ENCODE measurements around the gene STBD1. TPM values are rescaled to one million over a fixed set of nuclear protein-coding genes. Genes with fewer than 3 reads are reported as not detected.

STBD1 gene
- polyA plus RNA-seq, 1 of the 3 experiments (the other 2 are of a cell fraction) = 1.6 TPM

GRCh38 chr4:76270244-76271175, 36.0 kb upstream of the STBD1 start:
- DNase-seq = no peak
- H3K4me1 ChIP-seq (ENCODE audit: control insufficient read depth in 1 of 2, insufficient read depth in 2 of 2, low read depth in 1 of 2, low read length in 1 of 2) = no peaks in the 10 kb centered on the region
- no peaks in the 10 kb centered on the region for H3K79me2 ChIP-seq (ENCODE audit: insufficient read depth)
- POLR2A ChIA-PET = no interaction called here
- H2AFZ ChIP-seq (ENCODE audit: low read depth) = no peak overlapping the region
- no peaks in the 10 kb centered on the region for H4K20me1 ChIP-seq (ENCODE audit: insufficient read depth)
- H3K36me3 ChIP-seq (replicated peaks in 1 of 2; ENCODE audit: control insufficient read depth in 1 of 2, insufficient read depth in 2 of 2, low read length in 1 of 2) = no peaks in the 10 kb centered on the region
- TF ChIP-seq, protein P1, sequence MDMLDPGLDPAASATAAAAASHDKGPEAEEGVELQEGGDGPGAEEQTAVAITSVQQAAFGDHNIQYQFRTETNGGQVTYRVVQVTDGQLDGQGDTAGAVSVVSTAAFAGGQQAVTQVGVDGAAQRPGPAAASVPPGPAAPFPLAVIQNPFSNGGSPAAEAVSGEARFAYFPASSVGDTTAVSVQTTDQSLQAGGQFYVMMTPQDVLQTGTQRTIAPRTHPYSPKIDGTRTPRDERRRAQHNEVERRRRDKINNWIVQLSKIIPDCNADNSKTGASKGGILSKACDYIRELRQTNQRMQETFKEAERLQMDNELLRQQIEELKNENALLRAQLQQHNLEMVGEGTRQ (IDR thresholded peaks at IDR 0.05; ENCODE audit: borderline replicate concordance, low read depth, low read length) = no peak
- TF ChIP-seq MXI1 (IDR thresholded peaks at IDR 0.05; ENCODE audit: low read depth, low read length) (no peak), TCF12 (IDR thresholded peaks at IDR 0.05) (no peak), RAD21 (IDR thresholded peaks at IDR 0.05; ENCODE audit: low read length) (no peak), NRF1 (IDR thresholded peaks at IDR 0.05; ENCODE audit: low read depth, low read length) (no peak), GABPA (IDR thresholded peaks at IDR 0.05; ENCODE audit: low read depth) (no peak), SMC3 (IDR thresholded peaks at IDR 0.05; ENCODE audit: low read depth, low read length) (no peak), FOXM1 (IDR thresholded peaks at IDR 0.05; ENCODE audit: low read depth) (no peak), EZH2phosphoT487 (IDR thresholded peaks at IDR 0.05; ENCODE audit: borderline replicate concordance, low read depth) (no peak), MAX (IDR thresholded peaks at IDR 0.05; ENCODE audit: low read depth) (no peak), GATA2 (CRISPR knock-in tag; IDR thresholded peaks at IDR 0.05) (no peak), YY1 (IDR thresholded peaks at IDR 0.05; ENCODE audit: low read depth) (no peak), EP300 (IDR thresholded peaks at IDR 0.05; ENCODE audit: borderline replicate concordance in 1 of 2, low read depth in 1 of 2, low read length in 1 of 2) (no peak), NFIC (IDR thresholded peaks at IDR 0.05; ENCODE audit: borderline replicate concordance) (no peak), RFX5 (IDR thresholded peaks at IDR 0.05; ENCODE audit: low read length) (no peak), CHD2 (IDR thresholded peaks at IDR 0.05; ENCODE audit: low read length, partially characterized antibody) (no peak), MEF2A (IDR thresholded peaks at IDR 0.05; ENCODE audit: borderline replicate concordance, low read depth) (no peak)
- TF ChIP-seq, protein P2, sequence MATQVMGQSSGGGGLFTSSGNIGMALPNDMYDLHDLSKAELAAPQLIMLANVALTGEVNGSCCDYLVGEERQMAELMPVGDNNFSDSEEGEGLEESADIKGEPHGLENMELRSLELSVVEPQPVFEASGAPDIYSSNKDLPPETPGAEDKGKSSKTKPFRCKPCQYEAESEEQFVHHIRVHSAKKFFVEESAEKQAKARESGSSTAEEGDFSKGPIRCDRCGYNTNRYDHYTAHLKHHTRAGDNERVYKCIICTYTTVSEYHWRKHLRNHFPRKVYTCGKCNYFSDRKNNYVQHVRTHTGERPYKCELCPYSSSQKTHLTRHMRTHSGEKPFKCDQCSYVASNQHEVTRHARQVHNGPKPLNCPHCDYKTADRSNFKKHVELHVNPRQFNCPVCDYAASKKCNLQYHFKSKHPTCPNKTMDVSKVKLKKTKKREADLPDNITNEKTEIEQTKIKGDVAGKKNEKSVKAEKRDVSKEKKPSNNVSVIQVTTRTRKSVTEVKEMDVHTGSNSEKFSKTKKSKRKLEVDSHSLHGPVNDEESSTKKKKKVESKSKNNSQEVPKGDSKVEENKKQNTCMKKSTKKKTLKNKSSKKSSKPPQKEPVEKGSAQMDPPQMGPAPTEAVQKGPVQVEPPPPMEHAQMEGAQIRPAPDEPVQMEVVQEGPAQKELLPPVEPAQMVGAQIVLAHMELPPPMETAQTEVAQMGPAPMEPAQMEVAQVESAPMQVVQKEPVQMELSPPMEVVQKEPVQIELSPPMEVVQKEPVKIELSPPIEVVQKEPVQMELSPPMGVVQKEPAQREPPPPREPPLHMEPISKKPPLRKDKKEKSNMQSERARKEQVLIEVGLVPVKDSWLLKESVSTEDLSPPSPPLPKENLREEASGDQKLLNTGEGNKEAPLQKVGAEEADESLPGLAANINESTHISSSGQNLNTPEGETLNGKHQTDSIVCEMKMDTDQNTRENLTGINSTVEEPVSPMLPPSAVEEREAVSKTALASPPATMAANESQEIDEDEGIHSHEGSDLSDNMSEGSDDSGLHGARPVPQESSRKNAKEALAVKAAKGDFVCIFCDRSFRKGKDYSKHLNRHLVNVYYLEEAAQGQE (IDR thresholded peaks at IDR 0.05; ENCODE audit: low read depth, low read length) = no peak
- TF ChIP-seq, protein P3, sequence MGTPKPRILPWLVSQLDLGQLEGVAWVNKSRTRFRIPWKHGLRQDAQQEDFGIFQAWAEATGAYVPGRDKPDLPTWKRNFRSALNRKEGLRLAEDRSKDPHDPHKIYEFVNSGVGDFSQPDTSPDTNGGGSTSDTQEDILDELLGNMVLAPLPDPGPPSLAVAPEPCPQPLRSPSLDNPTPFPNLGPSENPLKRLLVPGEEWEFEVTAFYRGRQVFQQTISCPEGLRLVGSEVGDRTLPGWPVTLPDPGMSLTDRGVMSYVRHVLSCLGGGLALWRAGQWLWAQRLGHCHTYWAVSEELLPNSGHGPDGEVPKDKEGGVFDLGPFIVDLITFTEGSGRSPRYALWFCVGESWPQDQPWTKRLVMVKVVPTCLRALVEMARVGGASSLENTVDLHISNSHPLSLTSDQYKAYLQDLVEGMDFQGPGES (IDR thresholded peaks at IDR 0.05; ENCODE audit: low read depth, low read length) = no peak
- TF ChIP-seq, protein P4, sequence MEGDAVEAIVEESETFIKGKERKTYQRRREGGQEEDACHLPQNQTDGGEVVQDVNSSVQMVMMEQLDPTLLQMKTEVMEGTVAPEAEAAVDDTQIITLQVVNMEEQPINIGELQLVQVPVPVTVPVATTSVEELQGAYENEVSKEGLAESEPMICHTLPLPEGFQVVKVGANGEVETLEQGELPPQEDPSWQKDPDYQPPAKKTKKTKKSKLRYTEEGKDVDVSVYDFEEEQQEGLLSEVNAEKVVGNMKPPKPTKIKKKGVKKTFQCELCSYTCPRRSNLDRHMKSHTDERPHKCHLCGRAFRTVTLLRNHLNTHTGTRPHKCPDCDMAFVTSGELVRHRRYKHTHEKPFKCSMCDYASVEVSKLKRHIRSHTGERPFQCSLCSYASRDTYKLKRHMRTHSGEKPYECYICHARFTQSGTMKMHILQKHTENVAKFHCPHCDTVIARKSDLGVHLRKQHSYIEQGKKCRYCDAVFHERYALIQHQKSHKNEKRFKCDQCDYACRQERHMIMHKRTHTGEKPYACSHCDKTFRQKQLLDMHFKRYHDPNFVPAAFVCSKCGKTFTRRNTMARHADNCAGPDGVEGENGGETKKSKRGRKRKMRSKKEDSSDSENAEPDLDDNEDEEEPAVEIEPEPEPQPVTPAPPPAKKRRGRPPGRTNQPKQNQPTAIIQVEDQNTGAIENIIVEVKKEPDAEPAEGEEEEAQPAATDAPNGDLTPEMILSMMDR (IDR thresholded peaks at IDR 0.05) = no peak
- H3K9me2 ChIP-seq = no peaks in the 10 kb centered on the region
- no peak overlapping the region for H3K9ac ChIP-seq
- no peaks in the 10 kb centered on the region; the same call in 1 of the 2 replicates for H3K27me3 ChIP-seq (ENCODE audit: insufficient read depth)
- CTCF ChIA-PET = interaction anchor here (0.7 to 2.3 kb wide), 3 partner anchors 8 to 108 kb away, joined by 3 to 10 read pairs (median 9); no protein-coding TSS in a partner anchor
- no peak overlapping the region for H3K27ac ChIP-seq (ENCODE audit: low read depth in 2 of 2, low read length in 1 of 2)
- H3K9me3 ChIP-seq = no peaks in the 10 kb centered on the region
- WGBS (ENCODE audit: low lambda C conversion rate) = 76% methylated on average over 9 of the region's 11 CpGs
- no peak overlapping the region for H3K4me2 ChIP-seq
- H3F3A ChIP-seq (replicated peaks; ENCODE audit: insufficient read depth) = no peaks in the 10 kb centered on the region
- no peak overlapping the region for H3K4me3 ChIP-seq (ENCODE audit: low read depth in 2 of 2, low read length in 1 of 2)
